Gastrocnemius medialis (tissue), 4 donors: ENCODE measurements around the gene GADD45G. TPM values are rescaled to one million over a fixed set of nuclear protein-coding genes. Genes with fewer than 3 reads are reported as not detected.

Experiments used
- ATAC-seq, 2 donors: fragments of 150-250 bp; one replicate each; pipeline ENCODE4 v1.9.1; 2016
- DNase-seq, 2 donors: peaks; one replicate each; pipeline ENCODE4 v3.0.0-alpha.2; 2019
- H3K27ac ChIP-seq, 4 donors: fragments of 200-600 bp; sonication (generic); 1 replicate in 1 of 4; 2 replicates in 3 of 4; pipeline ENCODE4 v1.5.1; 2016 to 2018; ENCODE audit warnings: mild to moderate bottlenecking in 2 of 4, moderate library complexity in 1 of 4
- H3K27me3 ChIP-seq, 3 donors: fragments of 200-600 bp; sonication (generic) in 2 of 3; 1 replicate in 1 of 3; 2 replicates in 2 of 3; pipeline versions ENCODE4 v1.5.1 to v1.6.0; 2016 to 2019; ENCODE audit warnings: mild to moderate bottlenecking in 1 of 3, moderate library complexity in 1 of 3
- H3K36me3 ChIP-seq, 2 donors: fragments of 200-600 bp; sonication (generic) in 1 of 2; one replicate each; pipeline ENCODE4 v1.5.1; 2017 to 2018
- H3K4me1 ChIP-seq, 2 donors: fragments of 200-600 bp; sonication (generic) in 1 of 2; one replicate each; pipeline ENCODE4 v1.5.1; 2016 to 2017; ENCODE audit warnings: mild to moderate bottlenecking in 2 of 2
- H3K4me3 ChIP-seq, 4 donors: fragments of 200-600 bp; sonication (generic) in 3 of 4; 1 replicate in 1 of 4; 2 replicates in 3 of 4; pipeline ENCODE4 v1.5.1; 2016 to 2019; ENCODE audit warnings: mild to moderate bottlenecking in 2 of 4
- H3K9me3 ChIP-seq, 3 donors: fragments of 200-600 bp; sonication (generic) in 2 of 3; 1 replicate in 1 of 3; 2 replicates in 2 of 3; pipeline ENCODE4 v1.5.1; 2016 to 2019
- CTCF ChIP-seq, 5 experiments: fragments of 450-650 bp in 3 of 5; fragments of 200-600 bp in 2 of 5; sonication (generic) in 2 of 5; IDR thresholded peaks in 4 of 5; conservative IDR thresholded peaks in 1 of 5; 1 replicate in 4 of 5; 2 replicates in 1 of 5; pipeline ENCODE4 v1.5.1; 2016 to 2019; ENCODE audit warnings: antibody characterized with exemption in 5 of 5, mild to moderate bottlenecking in 3 of 5, moderate library complexity in 3 of 5
- POLR2A ChIP-seq, 2 donors: fragments of 450-650 bp; IDR thresholded peaks; one replicate each; pipeline ENCODE4 v1.6.1; 2017; ENCODE audit warnings: antibody characterized with exemption in 2 of 2, mild to moderate bottlenecking in 2 of 2, moderate library complexity in 2 of 2
- in situ Hi-C, 4 donors: fragments of 200-750 bp; cut with MboI; loops; one replicate each; pipeline versions ENCODE4 v1.15.0 to v1.8.0; 2017; ENCODE audit warnings: low sequenced_read_pairs in 4 of 4
- intact Hi-C: fragments of 100-400 bp; cut with DNase I; formaldehyde crosslinking; loops from one replicate; pipeline ENCODE4 v1.15.1; 2023; ENCODE audit warnings: low total_unique reads
- total RNA-seq, 4 donors: library from RNA; depleted of rRNA; stranded (reverse); fragments of >200 nt; gene quantifications; one replicate each; pipeline versions ENCODE4 v1.1.0 to v1.2.3, GENCODE V29; 2016

Gene GADD45G
- total RNA-seq, 4 donors from 2014 or later, result 84.6 to 154 (median 117) TPM

GRCh38 chr9:89598363-89598713, 6.5 kb upstream of the GADD45G start:
- DNase-seq (no peak), ATAC-seq (no peak)
- Histone ChIP-seq H3K27me3 (no peaks in the 10 kb centered on the region), H3K4me3 (no peak overlapping the region), H3K9me3 (no peaks in the 10 kb centered on the region), H3K36me3 (no peaks in the 10 kb centered on the region), H3K27ac (no peak overlapping the region), H3K4me1 (peaks cover 0 to 3% of the 10 kb centered on the region in 2 donors)
- intact Hi-C loops, result loop anchor here (1.0 to 5.0 kb wide), 3 partner anchors 504 to 1272 kb away; partner anchors contain the start of gene DIRAS2
- in situ Hi-C loops, result loop anchor here in 3 of 4 donors (5.0 to 10.0 kb wide), 2 partner anchors 504 to 1276 kb away; no protein-coding TSS in a partner anchor
- no peak for TF ChIP-seq CTCF (IDR thresholded peaks at IDR 0.05 in 4 of 5, conservative IDR thresholded peaks at IDR 0.05 in 1 of 5)

- ATAC-seq, result no peak
- Histone ChIP-seq H3K4me1 (peaks cover 0 to 9% of the 10 kb centered on the region in 2 donors), H3K36me3 (no peaks in the 10 kb centered on the region), H3K4me3 (no peak overlapping the region), H3K9me3 (no peaks in the 10 kb centered on the region), H3K27me3 (no peaks in the 10 kb centered on the region), H3K27ac (no peak overlapping the region)
- no peak for TF ChIP-seq CTCF (IDR thresholded peaks at IDR 0.05 in 4 of 5, conservative IDR thresholded peaks at IDR 0.05 in 1 of 5)
- no peak for TF ChIP-seq POLR2A (IDR thresholded peaks at IDR 0.05)
- no peak for DNase-seq
- intact Hi-C loops (loop anchor here (1.0 to 5.0 kb wide), 3 partner anchors 503 to 1272 kb away; partner anchors contain the start of gene DIRAS2), in situ Hi-C loops (loop anchor here in 3 of 4 donors (5.0 to 10.0 kb wide), 2 partner anchors 503 to 1276 kb away; no protein-coding TSS in a partner anchor)
These were observed 5.9 kb upstream of the GADD45G start for GRCh38 chr9:89598926-89599325.

- H3K4me1 ChIP-seq, result peaks cover 0 to 11% of the 10 kb centered on the region in 2 donors
- no peaks in the 10 kb centered on the region for H3K27me3 ChIP-seq
- no peak for DNase-seq
- ATAC-seq, result no peak
- H3K4me3 ChIP-seq, result no peak overlapping the region
- in situ Hi-C loops (loop anchor here (5.0 to 25.0 kb wide), 2 partner anchors 286 to 501 kb away; no protein-coding TSS in a partner anchor), intact Hi-C loops (loop anchor here (10.0 kb wide), 1 partner anchor 1594 kb away; no protein-coding TSS in a partner anchor)
- no peaks in the 10 kb centered on the region for H3K9me3 ChIP-seq
- no peak overlapping the region for H3K27ac ChIP-seq
- TF ChIP-seq CTCF (IDR thresholded peaks at IDR 0.05 in 4 of 5, conservative IDR thresholded peaks at IDR 0.05 in 1 of 5) (no peak), POLR2A (IDR thresholded peaks at IDR 0.05) (no peak)
- peaks cover 0 to 6% of the 10 kb centered on the region in 2 donors for H3K36me3 ChIP-seq
These were observed 4.0 kb upstream of the GADD45G start for GRCh38 chr9:89600831-89601230.

GRCh38 chr9:89601306-89601705, 3.5 kb upstream of the GADD45G start:
- in situ Hi-C loops (loop anchor here (5.0 to 25.0 kb wide), 2 partner anchors 286 to 501 kb away; no protein-coding TSS in a partner anchor), intact Hi-C loops (loop anchor here (10.0 kb wide), 1 partner anchor 1593 kb away; no protein-coding TSS in a partner anchor)
- TF ChIP-seq POLR2A (IDR thresholded peaks at IDR 0.05) (no peak), CTCF (IDR thresholded peaks at IDR 0.05 in 4 of 5, conservative IDR thresholded peaks at IDR 0.05 in 1 of 5) (no peak)
- Histone ChIP-seq H3K9me3 (no peaks in the 10 kb centered on the region), H3K4me3 (no peak overlapping the region), H3K27ac (no peak overlapping the region), H3K36me3 (peaks cover 0 to 10% of the 10 kb centered on the region in 2 donors), H3K4me1 (peaks cover 0 to 11% of the 10 kb centered on the region in 2 donors), H3K27me3 (no peaks in the 10 kb centered on the region)
- ATAC-seq, result no peak
- DNase-seq, result no peak
